GM18517 (cell line): ENCODE results near the gene KRT72.

Source experiments
- ATAC-seq: cut with Tn5 transposase; IDR thresholded peaks from one replicate; pipeline ENCODE4 v1.9.1; 2021; ENCODE audit warnings: mild to moderate bottlenecking, moderate library complexity; ENCODE audit not compliant: unreplicated experiment

Gene KRT72

GRCh38 chr12:52600941-52601481 is at the start of gene KRT72:
TSS of gene KRT72 (minus strand) at chr12:52601463. CDS start at chr12:52601452, 11 bp downstream.
- no peak for ATAC-seq

GRCh38 chr12:52650520-52651081 is 49.3 kb upstream of the KRT72 start:
- ATAC-seq, result no peak

- ATAC-seq, result no peak
Observed at GRCh38 chr12:52649066-52649465, 47.8 kb upstream of the KRT72 start.

- ATAC-seq, result no peak
Observed at GRCh38 chr12:52648012-52648550, 46.8 kb upstream of the KRT72 start.

- ATAC-seq, result no peak
Observed at GRCh38 chr12:52647601-52648000, 46.3 kb upstream of the KRT72 start.

GRCh38 chr12:52646613-52647012 is 45.4 kb upstream of the KRT72 start:
- no peak for ATAC-seq

- ATAC-seq, result no peak
Observed at GRCh38 chr12:52645982-52646381, 44.7 kb upstream of the KRT72 start.

- no peak for ATAC-seq
Observed at GRCh38 chr12:52645120-52645761, 44.0 kb upstream of the KRT72 start.

- no peak for ATAC-seq
Observed at GRCh38 chr12:52644078-52644415, 42.8 kb upstream of the KRT72 start.

GRCh38 chr12:52643233-52644077 is 42.2 kb upstream of the KRT72 start:
- no peak for ATAC-seq

- no peak for ATAC-seq
Observed at GRCh38 chr12:52641468-52641867, 40.2 kb upstream of the KRT72 start.

GRCh38 chr12:52637299-52637698 is 36.0 kb upstream of the KRT72 start:
- ATAC-seq, result no peak

- ATAC-seq, result no peak
Observed at GRCh38 chr12:52636592-52637258, 35.5 kb upstream of the KRT72 start.

- ATAC-seq, result no peak
Observed at GRCh38 chr12:52636189-52636588, 34.9 kb upstream of the KRT72 start.

- no peak for ATAC-seq
Observed at GRCh38 chr12:52634266-52635056, 33.2 kb upstream of the KRT72 start.

GRCh38 chr12:52633383-52633782 is 32.1 kb upstream of the KRT72 start:
- no peak for ATAC-seq

GRCh38 chr12:52632656-52633055 is 31.4 kb upstream of the KRT72 start:
- no peak for ATAC-seq

- no peak for ATAC-seq
Observed at GRCh38 chr12:52631676-52632459, 30.6 kb upstream of the KRT72 start.

GRCh38 chr12:52631264-52631663 is 30.0 kb upstream of the KRT72 start:
- no peak for ATAC-seq
